ENCODE results near the gene STRA6.
"Not testable (repeated sequence)": the region's sequence is repeated elsewhere in the genome, so short reads cannot be mapped to it uniquely, and the experiment has no call there.

Gene STRA6

DNA sequence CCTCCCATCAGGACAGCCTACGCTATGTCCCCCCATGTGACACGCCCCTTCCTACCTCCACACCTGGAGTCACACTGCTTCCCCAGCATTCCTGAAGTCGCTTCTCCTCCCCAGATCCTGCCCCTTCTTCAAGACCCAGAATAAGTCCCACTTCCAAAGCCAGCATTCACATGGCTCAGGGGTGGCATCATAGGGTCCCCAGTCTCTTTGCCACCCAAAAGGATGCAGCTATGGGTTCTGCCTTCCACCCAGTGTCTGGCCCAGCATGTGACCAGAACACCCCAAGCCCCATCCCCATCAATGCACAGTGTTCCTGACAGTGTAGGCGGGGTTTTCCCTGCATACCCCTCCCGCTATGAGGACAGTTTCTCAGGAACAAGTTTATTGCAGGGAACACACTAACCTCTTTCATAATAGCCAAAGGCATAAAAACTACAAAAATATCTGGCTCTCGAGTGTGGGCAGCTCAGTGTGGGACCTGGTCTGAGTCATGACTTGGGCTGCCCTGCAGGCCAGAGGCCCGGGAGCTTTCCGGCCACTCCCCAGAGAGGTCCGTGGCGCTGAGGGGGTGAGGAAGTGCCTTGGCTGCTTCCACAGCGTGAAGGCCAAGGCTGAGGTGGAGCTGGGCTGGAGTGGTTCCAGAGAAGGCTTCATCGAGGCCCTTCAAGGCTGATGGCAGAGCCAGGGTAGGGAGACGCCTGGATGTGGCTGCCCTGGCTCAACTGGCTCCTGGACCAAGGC is 23.3 kb downstream of the STRA6 start:
- peak; percentile 59 to 77 for DNase-seq

DNA sequence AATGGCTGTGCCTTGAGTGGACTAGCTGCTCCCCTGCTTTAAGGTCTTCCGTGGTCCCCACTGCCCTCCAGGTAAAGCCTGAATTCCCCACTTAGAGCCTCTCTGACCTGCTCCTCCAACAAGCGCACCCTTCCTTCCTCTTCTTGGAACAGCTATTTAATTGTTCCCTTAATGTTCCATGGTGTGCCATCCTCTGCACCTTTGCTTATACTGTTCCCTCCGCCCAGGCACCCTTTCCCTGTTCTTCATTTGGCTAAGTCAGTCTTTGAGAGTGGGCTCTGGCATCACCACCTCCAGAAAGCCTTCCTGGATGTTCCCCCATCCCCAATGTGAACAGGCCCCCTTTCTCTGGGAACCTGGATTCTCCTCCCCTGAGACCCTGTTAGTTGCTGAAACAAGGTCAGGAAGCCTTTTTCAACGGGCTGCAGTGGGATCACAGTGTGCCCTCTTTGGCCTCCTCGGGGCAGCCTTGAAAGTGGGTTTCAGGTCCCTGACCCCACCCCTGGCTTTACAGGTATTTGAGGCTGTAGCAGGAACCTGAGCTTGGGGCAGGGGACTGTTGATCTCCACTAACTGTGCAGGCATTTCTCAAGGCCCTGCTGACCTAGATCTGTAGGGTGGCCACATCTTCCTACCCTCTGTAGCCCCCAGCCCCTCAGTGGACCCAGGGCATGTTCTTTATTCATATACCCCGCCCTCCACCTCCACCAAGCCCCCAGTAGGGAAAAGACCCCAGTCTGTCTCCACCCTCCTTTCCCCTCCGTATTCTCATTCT is 24.1 kb downstream of the STRA6 start:
- no peak for DNase-seq

DNA sequence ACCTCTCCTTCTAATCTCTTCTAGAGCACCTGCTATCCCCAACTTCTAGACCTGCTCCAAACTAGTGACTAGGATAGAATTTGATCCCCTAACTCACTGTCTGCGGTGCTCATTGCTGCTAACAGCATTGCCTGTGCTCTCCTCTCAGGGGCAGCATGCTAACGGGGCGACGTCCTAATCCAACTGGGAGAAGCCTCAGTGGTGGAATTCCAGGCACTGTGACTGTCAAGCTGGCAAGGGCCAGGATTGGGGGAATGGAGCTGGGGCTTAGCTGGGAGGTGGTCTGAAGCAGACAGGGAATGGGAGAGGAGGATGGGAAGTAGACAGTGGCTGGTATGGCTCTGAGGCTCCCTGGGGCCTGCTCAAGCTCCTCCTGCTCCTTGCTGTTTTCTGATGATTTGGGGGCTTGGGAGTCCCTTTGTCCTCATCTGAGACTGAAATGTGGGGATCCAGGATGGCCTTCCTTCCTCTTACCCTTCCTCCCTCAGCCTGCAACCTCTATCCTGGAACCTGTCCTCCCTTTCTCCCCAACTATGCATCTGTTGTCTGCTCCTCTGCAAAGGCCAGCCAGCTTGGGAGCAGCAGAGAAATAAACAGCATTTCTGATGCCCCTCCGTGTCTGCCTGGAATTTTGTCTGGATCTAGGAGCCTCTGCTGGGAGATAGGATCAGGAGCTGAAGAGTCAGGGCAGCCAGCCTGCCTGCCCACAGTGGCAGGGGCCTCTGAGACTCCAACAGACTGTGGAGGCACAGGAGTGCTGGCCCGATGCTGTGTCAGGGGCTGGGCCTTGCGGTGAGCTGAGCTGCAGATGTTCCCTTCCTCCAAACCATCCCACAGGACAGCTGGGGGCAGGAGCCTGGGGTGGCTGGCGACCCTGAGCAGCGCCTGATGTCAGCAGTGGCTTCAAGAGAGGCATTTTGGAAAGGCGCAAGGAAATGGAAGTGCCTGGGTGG is 26.0 kb downstream of the STRA6 start:
- peak in 1 of 2 experiments; percentile 25 for DNase-seq

DNA sequence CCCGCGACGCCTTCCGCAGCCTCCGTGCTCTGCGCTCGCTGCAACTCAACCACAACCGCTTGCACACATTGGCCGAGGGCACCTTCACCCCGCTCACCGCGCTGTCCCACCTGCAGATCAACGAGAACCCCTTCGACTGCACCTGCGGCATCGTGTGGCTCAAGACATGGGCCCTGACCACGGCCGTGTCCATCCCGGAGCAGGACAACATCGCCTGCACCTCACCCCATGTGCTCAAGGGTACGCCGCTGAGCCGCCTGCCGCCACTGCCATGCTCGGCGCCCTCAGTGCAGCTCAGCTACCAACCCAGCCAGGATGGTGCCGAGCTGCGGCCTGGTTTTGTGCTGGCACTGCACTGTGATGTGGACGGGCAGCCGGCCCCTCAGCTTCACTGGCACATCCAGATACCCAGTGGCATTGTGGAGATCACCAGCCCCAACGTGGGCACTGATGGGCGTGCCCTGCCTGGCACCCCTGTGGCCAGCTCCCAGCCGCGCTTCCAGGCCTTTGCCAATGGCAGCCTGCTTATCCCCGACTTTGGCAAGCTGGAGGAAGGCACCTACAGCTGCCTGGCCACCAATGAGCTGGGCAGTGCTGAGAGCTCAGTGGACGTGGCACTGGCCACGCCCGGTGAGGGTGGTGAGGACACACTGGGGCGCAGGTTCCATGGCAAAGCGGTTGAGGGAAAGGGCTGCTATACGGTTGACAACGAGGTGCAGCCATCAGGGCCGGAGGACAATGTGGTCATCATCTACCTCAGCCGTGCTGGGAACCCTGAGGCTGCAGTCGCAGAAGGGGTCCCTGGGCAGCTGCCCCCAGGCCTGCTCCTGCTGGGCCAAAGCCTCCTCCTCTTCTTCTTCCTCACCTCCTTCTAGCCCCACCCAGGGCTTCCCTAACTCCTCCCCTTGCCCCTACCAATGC is 27.1 kb downstream of the STRA6 start:
- no peak for DNase-seq

DNA sequence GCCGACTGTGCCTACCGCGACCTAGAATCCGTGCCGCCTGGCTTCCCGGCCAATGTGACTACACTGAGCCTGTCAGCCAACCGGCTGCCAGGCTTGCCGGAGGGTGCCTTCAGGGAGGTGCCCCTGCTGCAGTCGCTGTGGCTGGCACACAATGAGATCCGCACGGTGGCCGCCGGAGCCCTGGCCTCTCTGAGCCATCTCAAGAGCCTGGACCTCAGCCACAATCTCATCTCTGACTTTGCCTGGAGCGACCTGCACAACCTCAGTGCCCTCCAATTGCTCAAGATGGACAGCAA is 27.7 kb downstream of the STRA6 start:
- DNase-seq: peak in 1 of 2 experiments; percentile 42

DNA sequence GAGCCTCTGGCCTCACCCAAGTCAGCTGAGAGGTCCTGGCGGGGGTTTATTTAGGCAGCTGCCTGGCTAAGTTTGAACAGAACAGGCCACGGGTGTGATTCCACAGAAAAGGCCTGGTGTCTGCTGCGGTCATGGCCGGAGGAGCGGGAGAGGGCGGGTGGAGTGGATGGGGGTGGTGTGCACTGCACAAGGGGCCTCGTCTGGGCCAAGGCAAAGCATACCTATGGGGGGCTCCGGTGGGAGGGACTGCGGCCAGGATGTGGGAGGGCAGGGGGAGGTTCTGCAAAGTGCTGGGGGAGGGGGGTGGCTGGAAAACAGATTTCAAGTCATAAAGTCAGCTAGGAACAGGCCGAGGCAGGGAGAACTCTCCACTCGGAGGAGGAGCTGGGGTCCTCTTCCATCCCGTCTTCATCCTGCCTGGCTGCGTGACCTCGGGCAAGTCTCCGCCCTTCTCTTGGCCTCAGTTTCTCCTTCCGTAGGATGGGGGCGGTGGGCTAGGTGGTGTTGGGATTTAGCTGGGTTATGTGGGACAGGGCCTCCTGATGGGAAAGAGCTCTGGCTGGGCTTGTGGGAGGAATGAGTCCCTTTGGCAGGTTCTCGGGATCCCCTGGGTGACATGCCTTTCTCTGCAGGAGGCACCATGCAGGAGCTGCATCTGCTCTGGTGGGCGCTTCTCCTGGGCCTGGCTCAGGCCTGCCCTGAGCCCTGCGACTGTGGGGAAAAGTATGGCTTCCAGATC is 28.2 kb downstream of the STRA6 start:
- no peak for DNase-seq

DNA sequence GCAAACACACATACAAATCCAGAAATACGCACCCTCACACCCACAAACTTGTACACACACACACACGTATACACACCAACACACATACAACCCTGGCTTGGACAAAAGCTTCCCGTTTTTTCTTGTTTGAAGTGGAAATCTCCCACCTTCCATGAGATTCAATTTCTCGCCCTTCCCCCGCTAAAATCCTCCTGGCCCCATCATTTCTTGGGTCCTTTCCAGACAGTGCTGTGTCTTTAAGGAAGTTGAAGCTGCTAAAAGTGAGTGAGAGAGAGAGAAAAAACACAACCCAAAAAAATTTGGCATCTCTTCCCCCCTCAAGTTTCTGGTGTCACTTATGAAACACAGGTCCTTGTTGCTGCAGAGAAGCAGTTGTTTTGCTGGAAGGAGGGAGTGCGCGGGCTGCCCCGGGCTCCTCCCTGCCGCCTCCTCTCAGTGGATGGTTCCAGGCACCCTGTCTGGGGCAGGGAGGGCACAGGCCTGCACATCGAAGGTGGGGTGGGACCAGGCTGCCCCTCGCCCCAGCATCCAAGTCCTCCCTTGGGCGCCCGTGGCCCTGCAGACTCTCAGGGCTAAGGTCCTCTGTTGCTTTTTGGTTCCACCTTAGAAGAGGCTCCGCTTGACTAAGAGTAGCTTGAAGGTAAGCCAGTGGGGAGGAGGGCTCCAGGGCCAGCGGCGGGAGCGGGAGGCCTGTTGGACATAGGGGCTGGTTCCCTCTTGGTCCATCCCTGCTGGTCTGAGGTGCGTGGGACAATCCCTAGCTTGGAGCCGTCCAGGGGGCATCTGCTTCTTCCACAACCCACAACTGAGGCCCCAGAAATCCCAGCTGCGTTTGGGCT is 29.0 kb downstream of the STRA6 start, which contains the start of gene ISLR:
TSS of gene ISLR (plus strand) at position 331 of the 839 bp plus-strand sequence. CDS start 1,149 bp downstream, outside the sequence.
- peak; percentile 52 to 73 for DNase-seq

DNA sequence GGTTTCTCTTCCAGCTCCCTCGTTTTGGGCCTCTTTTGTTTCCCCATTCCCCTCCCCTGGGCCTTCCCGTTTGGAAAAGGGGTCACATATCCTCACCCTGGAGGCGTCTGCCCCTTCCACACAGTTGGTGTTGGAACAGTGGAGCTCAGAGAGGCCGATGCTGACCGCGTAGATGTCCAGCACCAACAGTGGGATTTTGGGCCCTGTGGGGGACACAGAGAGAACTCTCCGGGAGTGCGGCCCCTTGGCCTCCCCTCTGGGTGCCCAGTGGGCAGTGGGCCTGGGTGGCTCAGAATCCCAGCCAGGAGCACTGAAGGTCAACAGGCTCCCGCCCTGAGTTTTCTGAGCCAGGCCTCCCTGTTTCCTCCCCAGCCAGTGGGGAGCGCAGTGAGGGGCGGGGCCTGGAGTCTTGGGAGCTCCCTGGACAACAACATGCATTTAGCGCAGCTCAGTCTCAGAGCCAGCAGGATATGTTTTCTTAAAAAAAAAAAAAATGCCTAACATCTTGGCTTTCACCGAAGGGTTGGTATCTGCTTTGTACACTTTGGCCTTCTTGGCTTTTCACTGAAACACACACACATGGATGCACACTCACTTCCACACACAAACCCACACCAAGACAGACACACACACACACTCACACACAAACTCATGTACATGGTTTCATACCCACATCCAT is 29.7 kb downstream of the STRA6 start:
- DNase-seq: peak in 1 of 2 experiments; percentile 36

DNA sequence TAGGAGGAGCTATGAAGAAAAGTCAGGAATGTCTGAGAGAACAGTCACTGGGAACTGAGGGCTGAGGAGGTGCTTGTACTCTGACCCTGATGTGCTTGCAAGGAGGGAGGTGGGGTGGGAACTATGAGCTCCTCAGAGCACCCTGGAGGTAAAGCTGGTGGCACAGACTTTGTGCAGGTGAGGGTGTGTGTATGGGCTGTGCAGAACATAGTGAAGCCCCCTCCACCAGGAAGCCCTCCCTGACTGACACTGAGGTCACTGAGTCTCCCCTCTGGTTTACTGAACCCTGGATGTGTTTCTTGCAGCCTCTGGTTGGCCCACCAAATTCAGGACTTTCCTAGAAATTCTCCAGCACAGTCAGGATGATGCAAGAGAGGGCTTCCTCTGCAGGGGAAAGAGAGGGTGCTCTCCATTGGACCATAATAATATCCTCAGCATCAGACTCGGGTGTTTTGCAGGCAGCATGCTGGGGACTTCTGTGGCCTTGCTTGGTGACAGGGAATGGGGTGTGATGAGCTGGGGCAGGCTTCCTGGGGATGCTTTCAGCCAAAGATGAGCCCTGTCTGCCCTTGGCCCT is 30.5 kb downstream of the STRA6 start:
- DNase-seq: no peak

DNA sequence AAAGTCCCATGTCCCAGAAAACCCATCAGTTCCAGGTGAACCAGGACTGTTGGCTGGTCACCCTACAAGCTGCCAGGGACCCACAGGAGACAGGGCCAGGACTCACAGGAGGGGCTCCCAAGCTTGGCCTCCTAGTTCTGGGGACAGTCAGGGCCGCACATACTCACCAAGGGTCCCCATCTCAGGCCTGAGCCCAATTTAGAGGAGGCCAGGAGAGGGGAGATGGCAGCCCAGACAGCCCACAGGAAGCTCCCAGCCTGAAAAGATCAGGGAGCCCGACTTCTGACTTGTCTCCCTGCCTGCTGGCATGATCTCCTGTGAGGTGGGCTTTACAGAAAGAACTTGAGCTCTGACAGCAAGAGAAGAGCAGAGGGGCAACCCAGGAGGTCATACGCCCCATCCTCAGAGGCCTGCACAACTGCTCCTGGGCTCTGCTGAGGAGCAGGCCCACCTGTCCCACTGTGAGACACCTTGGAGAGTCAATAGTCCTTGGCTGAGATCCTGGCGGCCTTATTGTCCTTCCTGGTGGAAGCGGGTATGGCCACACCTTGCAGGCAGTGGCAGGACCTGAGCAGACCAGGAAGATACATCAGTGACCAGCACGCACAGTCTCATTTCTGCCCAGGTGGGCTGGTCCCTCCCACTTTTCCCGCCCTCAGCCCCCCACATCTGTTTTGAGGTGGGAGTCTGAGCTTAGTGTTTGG is 31.6 kb downstream of the STRA6 start:
- DNase-seq: no peak

DNA sequence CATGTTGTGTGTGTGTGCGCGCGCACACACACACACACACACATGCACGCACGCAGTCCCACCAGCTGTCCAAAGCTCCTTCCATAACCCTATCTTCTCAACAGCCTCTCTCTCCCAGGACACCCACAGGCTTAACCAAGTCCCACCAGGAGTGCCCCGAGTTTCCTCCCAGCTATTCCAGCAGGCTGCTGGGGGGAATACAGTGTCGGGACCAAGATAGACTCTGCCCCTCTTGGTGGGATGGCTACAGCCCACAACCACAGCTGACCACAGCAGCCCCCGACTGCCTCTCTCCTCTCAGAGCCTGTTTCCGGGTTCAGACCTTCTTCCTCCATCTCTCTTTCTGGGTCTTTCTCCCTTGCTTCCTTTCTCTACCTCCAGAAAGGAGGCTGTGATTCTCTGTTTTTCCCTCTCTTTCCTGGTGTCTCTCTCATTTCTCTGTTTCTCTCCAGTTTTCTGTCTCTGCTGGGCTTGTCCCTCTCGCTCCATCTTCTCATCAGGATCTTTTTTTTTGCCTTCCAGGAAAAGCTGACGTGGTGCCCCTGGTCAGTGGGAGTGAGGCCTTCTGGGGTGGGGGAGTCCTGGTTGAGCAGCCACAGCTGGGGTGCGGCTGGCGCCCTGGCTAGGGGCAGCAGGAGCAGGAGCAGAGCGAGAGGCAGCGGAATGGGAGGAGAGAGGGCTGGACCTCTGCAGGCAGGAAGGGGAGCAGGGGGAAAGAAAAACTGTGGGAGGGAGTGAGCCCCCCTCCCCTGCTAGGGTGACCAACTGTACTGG is 32.3 kb downstream of the STRA6 start:
- no peak for DNase-seq

DNA sequence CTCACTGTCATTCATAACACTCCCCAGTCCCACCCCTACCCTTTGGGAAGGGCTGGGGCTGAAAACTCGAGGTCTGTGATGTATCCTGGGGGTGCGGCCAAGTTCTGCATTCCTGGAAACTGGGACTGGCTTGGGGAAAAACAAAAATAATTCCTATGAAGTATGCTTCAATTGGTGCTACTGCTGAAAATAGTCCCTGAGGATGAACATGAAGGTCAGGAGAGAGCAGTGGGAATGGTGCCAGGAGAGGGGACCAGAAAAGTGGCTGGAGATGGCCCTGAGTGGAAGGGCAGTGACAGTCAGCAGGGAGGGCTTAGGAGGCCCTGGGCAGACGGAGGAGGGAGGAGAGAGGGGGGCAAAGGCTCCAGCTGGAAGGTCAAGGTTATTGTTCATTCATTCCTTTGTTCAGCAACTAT is 33.9 kb downstream of the STRA6 start:
- DNase-seq: no peak

DNA sequence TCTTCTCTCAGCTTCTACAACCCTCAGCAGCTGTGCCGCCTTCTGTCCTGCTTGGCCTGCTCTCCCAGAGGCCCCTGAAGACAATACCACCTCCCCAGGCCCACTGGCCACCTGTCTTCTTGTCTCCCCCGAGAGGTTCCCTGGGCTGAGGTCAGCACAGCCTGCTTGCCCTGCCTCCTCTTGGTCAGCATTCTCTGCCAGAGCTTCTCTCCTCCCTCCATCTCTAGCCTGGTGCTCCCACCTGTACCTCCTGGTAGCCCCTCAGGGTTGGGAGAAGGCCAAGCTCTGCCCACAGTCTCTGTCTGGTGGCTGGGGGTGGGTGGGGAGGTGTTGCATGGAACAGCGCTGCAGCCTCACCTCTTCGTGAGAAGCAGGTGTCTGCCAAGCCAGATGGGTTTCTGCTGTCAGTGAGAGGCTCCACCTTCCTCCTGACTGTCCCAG is 34.7 kb downstream of the STRA6 start:
- no peak for DNase-seq

DNA sequence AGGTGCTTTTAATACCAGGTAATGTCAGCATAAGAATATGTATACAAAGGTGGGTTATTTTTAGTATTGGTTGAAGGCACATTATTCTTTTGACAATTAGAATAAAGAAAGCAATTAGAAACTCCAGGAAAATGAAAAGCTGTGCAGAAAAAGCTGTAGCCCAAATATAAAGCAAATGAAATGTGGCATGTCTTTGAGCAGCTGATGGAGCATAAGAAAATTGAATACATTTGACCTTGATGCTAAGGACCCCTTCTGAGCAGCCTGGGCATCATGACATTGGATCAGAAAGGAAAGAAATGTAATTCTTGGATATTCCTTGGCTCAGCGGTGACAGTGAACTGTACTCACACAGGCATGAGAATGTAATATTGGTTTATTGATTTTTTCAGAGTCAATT is 37.1 kb downstream of the STRA6 start:
- no peak for DNase-seq

DNA sequence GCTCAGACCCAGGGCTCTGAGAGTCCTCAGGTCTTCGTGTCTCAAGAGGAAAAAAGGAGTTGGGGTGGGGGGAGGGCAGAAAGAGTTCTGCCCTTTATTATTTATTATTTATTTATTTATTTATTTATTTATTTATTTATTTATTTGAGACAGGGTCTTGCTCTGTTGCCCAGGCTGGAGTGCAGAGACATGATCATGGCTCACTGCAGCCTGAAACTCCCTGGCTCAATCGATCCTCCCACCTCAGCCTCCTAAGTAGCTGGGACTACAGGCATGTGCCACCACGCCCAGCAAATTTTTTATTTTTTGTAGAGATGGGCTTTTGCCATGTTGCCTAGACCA is 40.4 kb downstream of the STRA6 start:
- DNase-seq: not testable (repeated sequence)

DNA sequence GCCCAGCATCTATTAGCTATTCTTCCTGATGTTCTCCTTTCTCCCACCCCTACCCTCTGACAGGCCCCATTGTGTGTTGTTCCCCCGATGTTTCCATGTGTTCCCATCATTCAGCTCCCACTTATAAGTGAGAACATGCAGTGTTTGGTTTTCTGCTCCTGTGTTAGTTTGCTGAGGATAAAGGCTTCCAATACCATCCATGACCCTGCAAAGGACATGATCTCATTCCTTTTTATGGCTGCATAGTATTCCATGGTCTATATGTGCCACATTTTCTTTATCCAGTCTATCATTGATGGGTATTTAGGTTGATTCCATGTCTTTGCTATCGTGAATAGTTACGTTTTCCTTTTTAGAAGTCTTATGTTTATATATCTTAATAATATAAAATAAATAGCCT is 42.2 kb downstream of the STRA6 start:
- DNase-seq: not testable (repeated sequence)

DNA sequence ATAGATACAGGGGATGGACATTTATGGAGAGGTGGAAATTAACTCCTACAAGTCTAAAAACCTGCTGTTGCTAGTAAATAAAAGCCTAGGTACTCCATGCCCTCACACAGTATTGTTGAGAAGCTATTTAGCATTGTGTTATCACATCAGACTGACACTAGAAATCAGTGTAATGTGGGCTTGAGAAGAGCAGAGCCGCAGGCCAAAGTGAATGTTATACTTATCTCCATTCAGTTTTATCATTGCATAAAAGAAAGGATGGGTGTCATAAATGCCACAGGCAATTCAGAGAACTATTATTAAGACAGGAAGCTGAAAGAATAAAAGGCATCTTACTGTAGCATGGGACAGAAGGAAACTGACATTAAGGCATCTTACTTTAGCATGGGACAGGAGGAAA is 42.8 kb downstream of the STRA6 start:
- DNase-seq: no peak
